HEK293 (cell line): Measurements from ENCODE around the gene NDRG4.
A peak's percentile ranks its signal among the peaks of the same experiment; 100 is the strongest.

Source experiments
- CTCF ChIA-PET: fragments of 350-600 bp; formaldehyde crosslinking; extraction: SDS; loops from one replicate; lab custom pipeline; 2021; ENCODE audit warnings: antibody characterized with exemption; lab: Yijun Ruan, JAX
- POLR2A ChIA-PET: fragments of 300-600 bp; formaldehyde crosslinking; extraction: SDS; loops from one replicate; lab custom pipeline; 2020; ENCODE audit warnings: antibody characterized with exemption, inconsistent platforms; lab: Yijun Ruan, JAX
- H3K27ac ChIP-seq: fragments of 200-500 bp; sonication (Bioruptor generic); 2 replicates; pipeline ENCODE4 v1.5.1; 2014; ENCODE audit warnings: low read depth, low read length, control low read depth, inconsistent platforms; ENCODE audit errors: extremely low read depth
- H3K36me3 ChIP-seq, 2 experiments: fragments of 200-500 bp in 1 of 2; sonication (Bioruptor generic) in 1 of 2; 1 replicate in 1 of 2; 2 replicates in 1 of 2; pipeline ENCODE4 v1.5.1; 2014 to 2017; ENCODE audit warnings: inconsistent platforms in 2 of 2, low read length in 2 of 2; ENCODE audit not compliant: control insufficient read depth in 2 of 2, insufficient read depth in 1 of 2
- H3K4me1 ChIP-seq: fragments of 200-500 bp; sonication (Bioruptor generic); 2 replicates; pipeline ENCODE4 v1.5.1; 2014; ENCODE audit warnings: mild to moderate bottlenecking, low read length, inconsistent platforms; ENCODE audit not compliant: control insufficient read depth, insufficient read depth
- H3K4me3 ChIP-seq: 2 replicates; pipeline ENCODE4 v1.5.1; 2011; ENCODE audit warnings: low read depth, mild to moderate bottlenecking, control low read depth, low read length, moderate library complexity
- H3K9me3 ChIP-seq: fragments of 200-500 bp; sonication (Bioruptor generic); 2 replicates; pipeline ENCODE4 v1.5.1; 2014; ENCODE audit warnings: low read depth, low read length, inconsistent platforms; ENCODE audit not compliant: control insufficient read depth, insufficient read depth
- BCL11B ChIP-seq: fragments of 450-650 bp; formaldehyde crosslinking; IDR thresholded peaks from 2 replicates; pipeline ENCODE4 v1.5.1; 2016; ENCODE audit warnings: low read depth, missing biosample characterization, missing genetic modification characterization
- HOXD13 ChIP-seq: sonication (generic); formaldehyde crosslinking; IDR thresholded peaks from 2 replicates; pipeline ENCODE4 v1.8.0; 2022; ENCODE audit warnings: missing genetic modification reagents, borderline replicate concordance
- KLF1 ChIP-seq: fragments of 450-650 bp; formaldehyde crosslinking; IDR thresholded peaks from 2 replicates; pipeline ENCODE4 v1.5.1; 2016; ENCODE audit warnings: missing biosample characterization, missing genetic modification characterization
- KLF9 ChIP-seq: fragments of 450-650 bp; formaldehyde crosslinking; IDR thresholded peaks from 2 replicates; pipeline ENCODE4 v1.5.1; 2016; ENCODE audit warnings: missing biosample characterization, missing genetic modification characterization, low read depth
- MZF1 ChIP-seq: fragments of 450-650 bp; formaldehyde crosslinking; IDR thresholded peaks from 2 replicates; pipeline ENCODE4 v1.5.1; 2017; ENCODE audit warnings: missing biosample characterization, missing genetic modification characterization, borderline replicate concordance
- OSR2 ChIP-seq: fragments of 450-650 bp; formaldehyde crosslinking; IDR thresholded peaks from 2 replicates; pipeline ENCODE4 v1.5.1; 2016; ENCODE audit warnings: missing biosample characterization, missing genetic modification characterization
- SCRT2 ChIP-seq: fragments of 450-650 bp; formaldehyde crosslinking; IDR thresholded peaks from 2 replicates; pipeline ENCODE4 v1.5.1; 2016; ENCODE audit warnings: missing biosample characterization, missing genetic modification characterization
- SP7 ChIP-seq: fragments of 450-650 bp; formaldehyde crosslinking; IDR thresholded peaks from 2 replicates; pipeline ENCODE4 v1.5.1; 2016; ENCODE audit warnings: missing biosample characterization, missing genetic modification characterization
- WT1 ChIP-seq: fragments of 450-650 bp; formaldehyde crosslinking; IDR thresholded peaks from 2 replicates; pipeline ENCODE4 v1.5.1; 2016; ENCODE audit warnings: missing biosample characterization, missing genetic modification characterization
- ZBTB48 ChIP-seq: fragments of 450-650 bp; formaldehyde crosslinking; IDR thresholded peaks from 2 replicates; pipeline ENCODE4 v1.5.1; 2016; ENCODE audit warnings: missing biosample characterization, missing genetic modification characterization
- ZEB2 ChIP-seq: fragments of 450-650 bp; formaldehyde crosslinking; IDR thresholded peaks from 2 replicates; pipeline ENCODE4 v1.5.1; 2016; ENCODE audit warnings: missing biosample characterization, missing genetic modification characterization
- ZNF133 ChIP-seq: fragments of 450-650 bp; formaldehyde crosslinking; IDR thresholded peaks from 2 replicates; pipeline ENCODE4 v1.5.1; 2016; ENCODE audit warnings: missing biosample characterization, missing genetic modification characterization
- ZNF175 ChIP-seq: fragments of 450-650 bp; formaldehyde crosslinking; IDR thresholded peaks from 2 replicates; pipeline ENCODE4 v1.5.1; 2016; ENCODE audit warnings: missing biosample characterization, missing genetic modification characterization
- ZNF248 ChIP-seq: fragments of 450-650 bp; formaldehyde crosslinking; IDR thresholded peaks from 2 replicates; pipeline ENCODE4 v1.5.1; 2017; ENCODE audit warnings: missing biosample characterization, missing genetic modification characterization
- ZNF292 ChIP-seq: fragments of 450-650 bp; formaldehyde crosslinking; IDR thresholded peaks from 2 replicates; pipeline ENCODE4 v1.5.1; 2016; ENCODE audit warnings: low read depth, missing biosample characterization, missing genetic modification characterization, borderline replicate concordance
- ZNF324 ChIP-seq: fragments of 450-650 bp; formaldehyde crosslinking; IDR thresholded peaks from 2 replicates; pipeline ENCODE4 v1.5.1; 2016; ENCODE audit warnings: missing biosample characterization, missing genetic modification characterization
- ZNF37A ChIP-seq: fragments of 450-650 bp; IDR thresholded peaks from 2 replicates; pipeline ENCODE4 v1.5.1; 2018; ENCODE audit warnings: missing biosample characterization, missing genetic modification characterization
- ZNF416 ChIP-seq: fragments of 450-650 bp; formaldehyde crosslinking; IDR thresholded peaks from 2 replicates; pipeline ENCODE4 v1.5.1; 2016; ENCODE audit warnings: missing biosample characterization, missing genetic modification characterization
- ZNF548 ChIP-seq: fragments of 450-650 bp; formaldehyde crosslinking; IDR thresholded peaks from 2 replicates; pipeline ENCODE4 v1.5.1; 2016; ENCODE audit warnings: missing biosample characterization, missing genetic modification characterization
- ZNF658 ChIP-seq: fragments of 450-650 bp; formaldehyde crosslinking; IDR thresholded peaks from 2 replicates; pipeline ENCODE4; 2016; ENCODE audit warnings: missing biosample characterization, missing genetic modification characterization
- ZNF670 ChIP-seq: fragments of 450-650 bp; formaldehyde crosslinking; IDR thresholded peaks from 2 replicates; pipeline ENCODE4 v1.5.1; 2016; ENCODE audit warnings: missing biosample characterization, missing genetic modification characterization, low read depth
- ZNF791 ChIP-seq: fragments of 450-650 bp; formaldehyde crosslinking; IDR thresholded peaks from 2 replicates; pipeline ENCODE4 v1.5.1; 2016; ENCODE audit warnings: missing biosample characterization, missing genetic modification characterization
- TF ChIP-seq, protein P1 (sequence below): fragments of 450-650 bp; formaldehyde crosslinking; IDR thresholded peaks from 2 replicates; pipeline ENCODE4 v1.5.1; 2017; ENCODE audit warnings: missing biosample characterization, missing genetic modification characterization
- TF ChIP-seq, protein P2 (sequence below): fragments of 450-650 bp; formaldehyde crosslinking; conservative IDR thresholded peaks from 2 replicates; pipeline ENCODE4 v1.5.1; 2016; ENCODE audit warnings: low read depth, missing biosample characterization, missing genetic modification characterization
- TF ChIP-seq, protein P3 (sequence below): fragments of 450-650 bp; IDR thresholded peaks from 2 replicates; pipeline ENCODE4 v1.5.1; 2018; ENCODE audit warnings: missing biosample characterization, missing genetic modification characterization
- TF ChIP-seq, protein P4 (sequence below): fragments of 450-650 bp; formaldehyde crosslinking; IDR thresholded peaks from 2 replicates; pipeline ENCODE4 v1.5.1; 2016; ENCODE audit warnings: missing biosample characterization, missing genetic modification characterization
- TF ChIP-seq, protein P5 (sequence below): fragments of 450-650 bp; formaldehyde crosslinking; IDR thresholded peaks from 2 replicates; pipeline ENCODE4 v1.5.1; 2017; ENCODE audit warnings: missing biosample characterization, mild to moderate bottlenecking, missing genetic modification characterization, moderate library complexity

Gene NDRG4

DNA sequence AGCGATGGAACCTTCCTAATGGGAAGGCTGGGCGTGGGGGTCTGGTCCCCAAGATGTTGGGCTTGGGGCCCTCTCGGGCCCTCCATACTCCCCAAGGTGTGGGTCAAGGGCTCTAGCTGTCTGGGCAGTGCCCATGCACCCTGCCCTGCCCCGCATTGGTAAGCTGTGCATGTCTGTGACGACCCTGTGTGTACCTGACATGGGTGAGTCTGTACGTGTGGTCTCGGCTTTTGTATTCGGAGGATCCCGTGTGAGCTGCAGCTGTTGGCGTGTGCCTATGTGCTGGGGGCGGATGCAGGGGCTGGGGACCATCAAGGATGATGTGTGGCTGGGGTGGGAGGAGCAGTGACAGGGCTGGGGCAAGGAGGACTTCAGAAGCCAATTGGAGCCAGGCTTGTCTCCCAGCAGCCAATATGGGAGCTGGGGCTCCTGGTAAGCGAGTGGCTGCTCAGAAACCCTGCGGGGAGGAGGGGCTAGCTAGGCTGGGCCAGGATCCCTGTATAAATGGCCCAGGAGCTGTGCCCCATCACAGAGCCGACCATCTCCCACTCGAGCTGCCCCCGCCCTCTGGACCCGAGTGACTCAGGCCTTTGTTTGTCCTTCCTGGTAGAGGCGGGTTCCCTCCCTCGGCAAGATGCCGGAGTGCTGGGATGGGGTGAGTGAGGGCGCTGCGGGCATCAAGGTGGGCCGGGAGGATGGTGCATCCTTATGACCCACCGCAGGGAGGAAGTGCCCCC is at the start of gene NDRG4 (continued):
- TF ChIP-seq, protein P1, sequence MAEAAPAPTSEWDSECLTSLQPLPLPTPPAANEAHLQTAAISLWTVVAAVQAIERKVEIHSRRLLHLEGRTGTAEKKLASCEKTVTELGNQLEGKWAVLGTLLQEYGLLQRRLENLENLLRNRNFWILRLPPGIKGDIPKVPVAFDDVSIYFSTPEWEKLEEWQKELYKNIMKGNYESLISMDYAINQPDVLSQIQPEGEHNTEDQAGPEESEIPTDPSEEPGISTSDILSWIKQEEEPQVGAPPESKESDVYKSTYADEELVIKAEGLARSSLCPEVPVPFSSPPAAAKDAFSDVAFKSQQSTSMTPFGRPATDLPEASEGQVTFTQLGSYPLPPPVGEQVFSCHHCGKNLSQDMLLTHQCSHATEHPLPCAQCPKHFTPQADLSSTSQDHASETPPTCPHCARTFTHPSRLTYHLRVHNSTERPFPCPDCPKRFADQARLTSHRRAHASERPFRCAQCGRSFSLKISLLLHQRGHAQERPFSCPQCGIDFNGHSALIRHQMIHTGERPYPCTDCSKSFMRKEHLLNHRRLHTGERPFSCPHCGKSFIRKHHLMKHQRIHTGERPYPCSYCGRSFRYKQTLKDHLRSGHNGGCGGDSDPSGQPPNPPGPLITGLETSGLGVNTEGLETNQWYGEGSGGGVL: peak; percentile 69
- TF ChIP-seq ZNF248 (no peak), SP7 (tag by site-specific recombination) (no peak), ZNF292 (tag by site-specific recombination) (no peak), SCRT2 (tag by site-specific recombination) (no peak), ZBTB48 (tag by site-specific recombination) (no peak), KLF1 (tag by site-specific recombination) (peak; percentile 11; the same call in 1 of the 2 replicates), ZEB2 (tag by site-specific recombination) (no peak), MZF1 (tag by site-specific recombination) (no peak), KLF9 (0 out of 2 replicates have a peak, but pooled peaks have one; percentile 11)
- TF ChIP-seq, protein P2, sequence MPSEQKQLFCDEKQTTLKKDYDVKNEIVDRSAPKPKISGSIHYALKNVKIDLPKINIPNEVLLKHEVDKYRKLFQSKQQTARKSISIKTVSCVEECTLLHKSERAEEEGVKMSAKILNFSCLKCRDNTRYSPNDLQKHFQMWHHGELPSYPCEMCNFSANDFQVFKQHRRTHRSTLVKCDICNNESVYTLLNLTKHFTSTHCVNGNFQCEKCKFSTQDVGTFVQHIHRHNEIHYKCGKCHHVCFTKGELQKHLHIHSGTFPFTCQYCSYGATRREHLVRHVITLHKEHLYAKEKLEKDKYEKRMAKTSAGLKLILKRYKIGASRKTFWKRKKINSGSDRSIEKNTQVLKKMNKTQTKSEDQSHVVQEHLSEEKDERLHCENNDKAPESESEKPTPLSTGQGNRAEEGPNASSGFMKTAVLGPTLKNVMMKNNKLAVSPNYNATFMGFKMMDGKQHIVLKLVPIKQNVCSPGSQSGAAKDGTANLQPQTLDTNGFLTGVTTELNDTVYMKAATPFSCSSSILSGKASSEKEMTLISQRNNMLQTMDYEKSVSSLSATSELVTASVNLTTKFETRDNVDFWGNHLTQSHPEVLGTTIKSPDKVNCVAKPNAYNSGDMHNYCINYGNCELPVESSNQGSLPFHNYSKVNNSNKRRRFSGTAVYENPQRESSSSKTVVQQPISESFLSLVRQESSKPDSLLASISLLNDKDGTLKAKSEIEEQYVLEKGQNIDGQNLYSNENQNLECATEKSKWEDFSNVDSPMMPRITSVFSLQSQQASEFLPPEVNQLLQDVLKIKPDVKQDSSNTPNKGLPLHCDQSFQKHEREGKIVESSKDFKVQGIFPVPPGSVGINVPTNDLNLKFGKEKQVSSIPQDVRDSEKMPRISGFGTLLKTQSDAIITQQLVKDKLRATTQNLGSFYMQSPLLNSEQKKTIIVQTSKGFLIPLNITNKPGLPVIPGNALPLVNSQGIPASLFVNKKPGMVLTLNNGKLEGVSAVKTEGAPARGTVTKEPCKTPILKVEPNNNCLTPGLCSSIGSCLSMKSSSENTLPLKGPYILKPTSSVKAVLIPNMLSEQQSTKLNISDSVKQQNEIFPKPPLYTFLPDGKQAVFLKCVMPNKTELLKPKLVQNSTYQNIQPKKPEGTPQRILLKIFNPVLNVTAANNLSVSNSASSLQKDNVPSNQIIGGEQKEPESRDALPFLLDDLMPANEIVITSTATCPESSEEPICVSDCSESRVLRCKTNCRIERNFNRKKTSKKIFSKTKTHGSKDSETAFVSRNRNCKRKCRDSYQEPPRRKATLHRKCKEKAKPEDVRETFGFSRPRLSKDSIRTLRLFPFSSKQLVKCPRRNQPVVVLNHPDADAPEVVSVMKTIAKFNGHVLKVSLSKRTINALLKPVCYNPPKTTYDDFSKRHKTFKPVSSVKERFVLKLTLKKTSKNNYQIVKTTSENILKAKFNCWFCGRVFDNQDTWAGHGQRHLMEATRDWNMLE: no peak
- TF ChIP-seq, protein P3, sequence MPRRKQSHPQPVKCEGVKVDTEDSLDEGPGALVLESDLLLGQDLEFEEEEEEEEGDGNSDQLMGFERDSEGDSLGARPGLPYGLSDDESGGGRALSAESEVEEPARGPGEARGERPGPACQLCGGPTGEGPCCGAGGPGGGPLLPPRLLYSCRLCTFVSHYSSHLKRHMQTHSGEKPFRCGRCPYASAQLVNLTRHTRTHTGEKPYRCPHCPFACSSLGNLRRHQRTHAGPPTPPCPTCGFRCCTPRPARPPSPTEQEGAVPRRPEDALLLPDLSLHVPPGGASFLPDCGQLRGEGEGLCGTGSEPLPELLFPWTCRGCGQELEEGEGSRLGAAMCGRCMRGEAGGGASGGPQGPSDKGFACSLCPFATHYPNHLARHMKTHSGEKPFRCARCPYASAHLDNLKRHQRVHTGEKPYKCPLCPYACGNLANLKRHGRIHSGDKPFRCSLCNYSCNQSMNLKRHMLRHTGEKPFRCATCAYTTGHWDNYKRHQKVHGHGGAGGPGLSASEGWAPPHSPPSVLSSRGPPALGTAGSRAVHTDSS (tag by site-specific recombination): no peak
- TF ChIP-seq, protein P4, sequence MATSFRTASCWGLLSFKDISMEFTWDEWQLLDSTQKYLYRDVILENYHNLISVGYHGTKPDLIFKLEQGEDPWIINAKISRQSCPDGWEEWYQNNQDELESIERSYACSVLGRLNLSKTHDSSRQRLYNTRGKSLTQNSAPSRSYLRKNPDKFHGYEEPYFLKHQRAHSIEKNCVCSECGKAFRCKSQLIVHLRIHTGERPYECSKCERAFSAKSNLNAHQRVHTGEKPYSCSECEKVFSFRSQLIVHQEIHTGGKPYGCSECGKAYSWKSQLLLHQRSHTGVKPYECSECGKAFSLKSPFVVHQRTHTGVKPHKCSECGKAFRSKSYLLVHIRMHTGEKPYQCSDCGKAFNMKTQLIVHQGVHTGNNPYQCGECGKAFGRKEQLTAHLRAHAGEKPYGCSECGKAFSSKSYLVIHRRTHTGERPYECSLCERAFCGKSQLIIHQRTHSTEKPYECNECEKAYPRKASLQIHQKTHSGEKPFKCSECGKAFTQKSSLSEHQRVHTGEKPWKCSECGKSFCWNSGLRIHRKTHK: no peak
- TF ChIP-seq, protein P5, sequence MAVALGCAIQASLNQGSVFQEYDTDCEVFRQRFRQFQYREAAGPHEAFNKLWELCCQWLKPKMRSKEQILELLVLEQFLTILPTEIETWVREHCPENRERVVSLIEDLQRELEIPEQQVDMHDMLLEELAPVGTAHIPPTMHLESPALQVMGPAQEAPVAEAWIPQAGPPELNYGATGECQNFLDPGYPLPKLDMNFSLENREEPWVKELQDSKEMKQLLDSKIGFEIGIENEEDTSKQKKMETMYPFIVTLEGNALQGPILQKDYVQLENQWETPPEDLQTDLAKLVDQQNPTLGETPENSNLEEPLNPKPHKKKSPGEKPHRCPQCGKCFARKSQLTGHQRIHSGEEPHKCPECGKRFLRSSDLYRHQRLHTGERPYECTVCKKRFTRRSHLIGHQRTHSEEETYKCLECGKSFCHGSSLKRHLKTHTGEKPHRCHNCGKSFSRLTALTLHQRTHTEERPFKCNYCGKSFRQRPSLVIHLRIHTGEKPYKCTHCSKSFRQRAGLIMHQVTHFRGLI (tag by site-specific recombination): no peak

DNA sequence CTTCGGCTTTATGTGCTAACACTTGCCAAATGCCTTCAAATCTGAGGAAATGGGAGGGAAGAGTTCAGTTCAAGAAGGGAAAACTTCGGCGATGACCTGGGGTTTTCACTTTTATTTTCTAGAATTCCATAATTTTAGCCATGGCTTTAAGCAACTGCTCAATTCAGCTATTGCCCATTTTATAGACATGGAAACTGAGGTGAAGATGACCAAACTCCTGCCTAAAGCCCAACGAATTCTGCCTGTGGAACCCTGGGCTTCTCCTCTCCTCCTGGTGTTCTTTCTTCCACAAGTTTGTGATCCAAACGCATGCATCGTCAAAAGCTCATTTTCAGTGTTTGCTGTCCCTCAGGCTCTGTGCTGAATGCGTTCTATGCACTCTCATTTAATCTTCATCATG is 49.4 kb upstream of the NDRG4 start:
- ChIA-PET CTCF (interaction anchor here (0.6 to 0.8 kb wide), 2 partner anchors 113 to 353 kb away, joined by 3 read pairs; no protein-coding TSS in a partner anchor), POLR2A (no interaction called here)
- TF ChIP-seq ZNF133 (tag by site-specific recombination) (no peak), ZNF324 (tag by site-specific recombination) (no peak), ZNF548 (no peak), BCL11B (tag by site-specific recombination) (no peak), ZNF791 (tag by site-specific recombination) (no peak), ZNF658 (tag by site-specific recombination) (no peak), ZNF37A (tag by site-specific recombination) (no peak), ZNF670 (tag by site-specific recombination) (no peak), ZBTB48 (tag by site-specific recombination) (no peak), ZNF175 (tag by site-specific recombination) (no peak), WT1 (tag by site-specific recombination) (no peak), SCRT2 (tag by site-specific recombination) (no peak), HOXD13 (CRISPR knock-in tag) (no peak), ZNF416 (no peak), OSR2 (tag by site-specific recombination) (no peak)

More for the DNA sequence above, 49.4 kb upstream of the NDRG4 start:
- no peaks in the 10 kb centered on the region for H3K36me3 ChIP-seq
- no peak overlapping the region for H3K4me3 ChIP-seq
- no peak overlapping the region for H3K27ac ChIP-seq
- no peaks in the 10 kb centered on the region for H3K4me1 ChIP-seq
- no peaks in the 10 kb centered on the region for H3K9me3 ChIP-seq
